ENCODE results near the gene NPHP4.
"Not testable (repeated sequence)": the region's sequence is repeated elsewhere in the genome, so short reads cannot be mapped to it uniquely, and the experiment has no call there.

Gene NPHP4

GRCh38 chr1:5907966-5908365 is 84.3 kb downstream of the NPHP4 start:
- DNase-seq: no peak

DNA sequence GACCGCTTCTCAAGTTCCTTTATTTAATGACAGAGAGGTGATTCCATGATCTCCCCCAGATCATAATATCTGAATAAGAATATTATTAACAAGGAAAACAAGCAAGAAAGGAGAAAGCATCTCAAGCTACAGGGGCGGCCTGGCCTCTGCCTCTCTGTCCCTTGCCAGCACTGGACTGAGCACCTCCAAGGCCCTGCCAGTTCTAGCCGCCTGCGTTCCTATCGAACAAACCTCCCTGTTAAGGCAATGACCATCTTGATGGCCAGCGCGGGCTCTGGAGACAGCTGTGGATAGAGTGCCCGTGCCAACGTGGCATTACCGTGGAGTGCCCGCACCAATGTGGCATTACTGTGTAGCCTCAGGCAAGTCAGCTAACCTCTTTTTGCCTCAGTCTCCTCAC is 84.8 kb downstream of the NPHP4 start:
- DNase-seq: no peak

- DNase-seq: no peak
These were observed 85.3 kb downstream of the NPHP4 start for GRCh38 chr1:5906966-5907365.

DNA sequence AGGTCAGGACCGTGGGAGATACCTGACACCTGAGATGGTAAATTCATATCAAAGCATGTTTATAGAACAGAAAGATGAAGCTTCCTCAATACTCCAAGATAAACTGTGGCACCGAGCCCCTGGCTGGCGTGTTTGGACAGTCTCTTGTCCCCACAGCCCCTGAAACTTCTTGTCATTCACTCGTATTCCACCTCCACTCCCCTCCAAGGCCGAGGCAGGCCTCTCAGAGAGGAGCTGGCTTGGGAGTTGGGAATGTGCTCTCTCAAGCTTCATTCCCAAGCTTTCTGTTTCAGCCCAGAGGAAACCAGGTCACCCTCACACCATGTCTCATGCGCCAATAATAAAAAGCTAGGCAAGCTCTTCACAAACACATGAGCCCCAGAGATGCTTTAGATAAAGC is 86.1 kb downstream of the NPHP4 start:
- no peak for DNase-seq

DNA sequence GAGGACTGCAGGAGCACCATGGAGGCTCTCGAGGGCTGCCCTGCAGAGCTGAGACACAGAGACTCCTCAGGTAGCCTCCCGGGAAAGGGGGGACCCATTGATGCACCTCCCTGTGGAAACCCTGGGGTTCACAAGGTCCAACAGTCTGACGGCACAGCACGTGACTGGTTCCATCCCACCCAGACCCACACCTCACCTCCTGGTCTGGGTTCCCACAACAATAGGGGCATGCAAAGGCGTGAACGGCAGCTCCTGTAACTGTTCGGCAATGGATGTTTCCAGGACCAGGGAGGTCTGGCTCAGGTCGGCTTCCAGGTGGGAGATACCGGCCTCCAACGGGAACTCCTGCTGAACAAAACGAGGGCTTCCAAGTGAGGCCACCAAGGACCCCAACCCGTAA is 86.8 kb downstream of the NPHP4 start:
- no peak for DNase-seq

DNA sequence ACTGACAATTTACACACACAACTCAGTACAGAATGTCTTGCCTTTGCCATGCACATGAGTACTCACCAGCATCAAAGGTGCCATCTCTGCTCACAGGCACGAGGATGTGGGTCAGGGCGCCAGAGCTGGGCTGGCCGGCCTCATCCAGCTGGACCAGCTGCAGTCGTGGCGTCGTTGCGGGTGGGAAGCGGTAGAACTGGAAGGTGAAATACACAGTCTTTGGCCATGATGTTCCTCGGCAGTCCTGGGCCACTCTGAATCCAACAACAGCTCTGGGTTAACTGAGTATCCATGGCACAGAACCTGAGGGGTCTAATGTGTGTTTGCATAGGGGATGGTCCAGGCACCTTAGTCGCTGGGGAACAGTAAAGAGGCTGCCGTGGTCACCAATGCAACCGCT is 87.7 kb downstream of the NPHP4 start:
- no peak for DNase-seq

GRCh38 chr1:5903680-5904079 is 88.5 kb downstream of the NPHP4 start:
- DNase-seq: no peak

DNA sequence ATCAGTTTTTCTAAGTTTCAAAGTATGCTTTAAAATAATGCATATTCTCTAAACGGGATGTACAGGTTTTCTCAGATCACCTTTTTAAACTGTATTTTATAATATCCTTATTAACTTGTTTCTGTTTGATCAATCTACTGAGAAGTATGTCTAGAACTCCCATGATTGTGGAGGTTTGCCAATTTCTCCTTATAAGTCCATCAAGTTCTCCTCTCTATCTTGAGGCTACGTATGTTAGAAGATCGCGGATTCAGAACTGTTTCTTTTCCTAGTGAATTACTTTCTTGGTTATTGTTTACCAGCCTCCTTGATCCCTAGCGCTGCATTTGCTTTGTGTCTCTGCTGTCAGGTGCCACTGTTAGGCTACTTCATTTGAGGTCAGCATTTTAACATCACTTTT is 89.2 kb downstream of the NPHP4 start:
- no peak for DNase-seq

- DNase-seq: no peak
These were observed 90.4 kb downstream of the NPHP4 start for GRCh38 chr1:5901841-5902240.

DNA sequence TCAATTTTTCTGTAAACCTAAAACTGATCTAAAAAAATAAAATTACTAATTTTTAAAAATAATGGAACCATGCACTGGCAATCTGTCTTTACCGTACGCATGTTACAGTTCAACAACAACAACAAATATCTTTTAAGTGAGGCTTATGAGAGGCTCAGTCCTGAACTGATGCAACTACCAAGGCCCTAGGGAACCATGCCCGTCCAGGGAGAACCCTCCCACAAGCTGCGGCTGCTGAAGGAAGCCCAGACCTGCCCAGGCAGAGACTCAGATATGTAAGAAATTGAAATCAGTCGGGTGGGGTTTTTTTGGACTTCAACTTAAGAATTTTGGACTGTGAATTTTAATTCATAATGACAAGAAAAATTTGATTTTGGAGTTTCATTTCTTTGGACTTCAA is 91.1 kb downstream of the NPHP4 start:
- DNase-seq: no peak

- no peak for DNase-seq
These were observed 94.0 kb downstream of the NPHP4 start for GRCh38 chr1:5898266-5898665.

- no peak for DNase-seq
These were observed 95.2 kb downstream of the NPHP4 start for GRCh38 chr1:5896706-5897660.

DNA sequence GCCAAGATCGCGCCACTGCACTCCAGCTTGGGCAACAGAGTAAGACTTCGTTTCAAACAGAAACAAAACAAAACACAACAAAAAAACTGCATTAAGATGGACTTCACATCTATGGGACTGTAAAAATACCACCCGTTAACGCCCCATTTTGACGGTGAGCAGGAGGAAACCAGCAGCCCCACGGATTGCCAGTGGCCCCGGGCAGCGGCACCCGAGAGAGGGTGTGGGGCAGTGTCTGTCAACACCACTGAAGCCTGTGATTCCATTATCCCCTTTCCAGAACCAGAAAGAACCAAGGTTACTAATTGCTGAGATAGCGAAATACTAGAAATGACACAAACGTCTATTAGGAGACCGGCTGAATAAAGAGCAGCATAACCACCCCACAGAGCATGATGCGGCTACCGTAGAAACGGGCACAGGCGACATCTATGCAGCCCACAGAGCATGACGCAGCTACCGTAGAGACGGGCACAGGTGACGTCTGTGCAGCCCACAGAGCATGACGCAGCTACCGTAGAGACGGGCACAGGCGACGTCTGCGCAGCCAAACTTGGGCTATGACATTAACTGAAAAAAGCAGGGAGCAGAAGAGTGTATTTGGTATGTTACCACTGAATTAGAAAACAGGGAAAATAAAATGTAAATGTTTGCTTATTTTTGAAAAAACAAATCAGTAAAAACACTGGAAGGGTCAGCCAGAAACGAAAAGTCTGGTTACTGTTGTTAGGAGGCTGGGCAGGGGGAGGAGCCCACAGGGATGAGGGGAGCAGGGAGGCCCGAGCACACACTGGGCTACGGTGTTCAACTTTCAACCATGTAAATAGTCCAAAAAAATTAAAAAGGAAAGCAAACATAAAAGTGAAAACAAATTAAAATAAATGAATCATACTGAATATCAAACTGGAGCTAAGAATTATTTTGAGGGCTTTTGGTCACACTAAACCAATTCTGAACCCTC is 96.5 kb downstream of the NPHP4 start:
- no peak for DNase-seq

DNA sequence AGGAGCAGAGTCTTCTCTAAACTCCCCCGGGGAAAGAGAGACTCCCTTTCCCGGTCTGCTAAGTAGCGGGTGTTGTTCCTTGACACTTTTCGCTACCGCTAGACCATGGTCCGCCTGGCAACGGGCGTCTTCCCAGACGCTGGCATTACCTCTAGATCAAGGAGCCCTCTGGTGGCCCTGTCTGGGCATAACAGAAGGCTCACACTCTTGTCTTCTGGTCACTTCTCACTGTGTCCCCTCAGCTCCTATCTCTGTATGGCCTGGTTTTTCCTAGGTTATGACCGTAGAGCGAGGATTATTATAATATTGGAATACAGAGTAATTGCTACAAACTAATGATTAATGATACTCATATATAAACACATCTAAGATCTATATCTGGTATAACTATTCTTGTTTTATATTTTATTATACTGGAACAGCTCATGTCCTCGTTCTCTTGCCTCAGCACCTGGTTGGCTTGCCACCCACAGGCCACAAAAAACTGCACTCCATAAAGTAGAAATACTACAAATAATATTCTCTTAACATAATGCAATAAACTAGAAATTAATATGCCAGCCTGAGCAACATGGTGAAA is 98.4 kb downstream of the NPHP4 start:
- not testable (repeated sequence) for DNase-seq

DNA sequence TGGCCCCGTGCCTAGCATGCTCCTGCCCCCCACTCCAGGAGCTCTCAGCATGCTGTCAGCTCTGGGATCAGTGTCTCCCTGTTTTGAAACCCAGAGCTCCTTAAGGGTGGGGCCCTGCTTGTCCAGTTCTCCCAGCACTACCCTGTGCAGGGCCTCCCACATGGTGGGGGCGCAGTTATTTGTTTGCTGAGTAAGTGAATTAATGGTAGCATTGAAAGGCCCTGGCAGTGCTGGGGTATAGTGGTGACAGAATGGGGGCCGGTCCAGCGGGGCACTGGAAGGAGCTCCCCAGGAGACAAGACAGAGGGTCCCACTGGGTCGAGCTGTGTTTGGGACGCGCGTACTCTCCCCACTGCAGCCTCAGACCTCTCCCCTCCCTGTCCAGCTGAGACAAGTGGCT is 99.9 kb downstream of the NPHP4 start:
- no peak for DNase-seq

GRCh38 chr1:5891736-5892135 is 100.5 kb downstream of the NPHP4 start:
- no peak for DNase-seq

- no peak for DNase-seq
These were observed 101.1 kb downstream of the NPHP4 start for GRCh38 chr1:5891137-5891536.

DNA sequence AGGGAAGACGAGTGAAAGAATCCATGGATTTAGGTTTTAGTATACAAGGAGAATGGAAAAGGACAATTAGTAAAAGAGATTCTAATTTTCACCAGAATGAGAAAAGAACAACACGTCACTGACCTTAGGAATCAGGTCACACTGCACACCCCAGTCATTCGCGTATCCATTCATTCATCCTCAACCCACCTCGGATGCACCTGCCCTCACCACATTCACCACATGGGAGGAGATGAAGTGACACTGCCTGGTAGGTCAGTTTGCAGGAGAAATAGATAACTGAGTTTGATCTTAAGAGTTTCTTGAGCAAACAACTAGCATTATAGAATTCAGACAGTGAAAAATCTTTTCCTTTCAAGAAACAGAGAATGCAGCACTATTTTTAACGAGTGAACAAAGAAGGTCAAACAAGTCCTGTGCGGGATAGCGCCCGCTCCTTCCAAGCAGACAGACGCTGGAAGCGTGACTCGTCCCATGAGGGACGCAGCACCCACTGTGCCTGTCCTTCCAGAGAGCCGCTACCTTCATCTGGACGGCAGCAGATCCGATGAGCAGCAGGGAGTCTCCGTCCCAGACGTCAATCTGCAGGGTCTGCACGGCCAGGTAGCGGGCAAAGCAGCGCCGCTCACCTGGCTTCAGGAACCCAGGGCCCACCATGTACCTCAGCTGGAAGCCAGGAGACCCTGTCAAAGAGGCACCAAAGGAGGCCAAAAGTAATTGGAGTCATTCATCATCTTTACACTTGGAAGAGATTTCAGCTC is 101.7 kb downstream of the NPHP4 start:
- DNase-seq: no peak

- DNase-seq: no peak
These were observed 102.3 kb downstream of the NPHP4 start for GRCh38 chr1:5889901-5890300.

DNA sequence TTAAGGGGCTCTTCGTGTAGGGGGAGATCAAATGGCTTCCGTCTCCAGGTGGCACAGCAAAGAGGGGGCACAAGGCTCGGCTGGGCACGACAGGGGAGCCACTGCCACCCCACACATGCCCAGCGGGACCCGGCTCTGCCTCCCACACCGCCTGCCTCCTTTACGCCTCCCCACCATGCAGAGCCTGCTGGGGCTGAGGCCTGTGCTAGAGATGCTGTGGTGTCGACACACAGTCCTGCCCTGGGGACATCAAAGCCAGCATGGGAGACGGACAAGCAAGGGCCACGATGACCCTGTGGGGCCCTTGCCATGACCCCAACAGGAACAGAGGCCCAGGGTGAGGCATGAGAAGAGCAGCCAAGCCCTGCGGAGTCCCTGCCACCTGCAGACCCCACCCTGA is 102.8 kb downstream of the NPHP4 start:
- DNase-seq: no peak

DNA sequence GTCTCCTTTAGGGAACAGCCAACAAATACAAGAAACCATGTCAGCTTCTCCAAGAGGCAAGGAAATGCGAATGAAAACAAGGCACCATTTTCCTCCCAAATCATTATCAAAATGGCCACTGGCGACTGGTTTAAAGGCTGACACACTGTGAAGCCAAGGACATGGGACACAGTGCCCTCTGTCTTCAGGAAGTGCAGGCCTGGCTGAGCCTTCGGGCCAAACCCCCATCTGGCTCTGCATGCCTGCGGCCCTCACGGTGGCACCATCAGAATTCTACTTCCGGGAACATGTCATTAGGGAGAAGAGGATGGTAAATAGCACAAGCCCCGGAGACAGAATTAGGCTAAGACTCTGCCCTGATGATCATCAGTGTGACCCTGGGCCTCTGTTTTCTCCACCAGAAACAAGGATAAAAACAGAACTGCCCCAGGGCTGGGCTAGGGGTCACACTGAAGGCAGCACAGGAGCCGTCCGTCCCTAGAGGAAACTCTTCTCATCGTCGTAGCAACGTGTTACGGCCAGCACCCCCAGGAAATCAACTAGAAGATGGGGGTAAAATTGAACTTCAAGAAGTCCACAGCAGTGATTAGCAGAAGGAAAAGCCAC is 103.5 kb downstream of the NPHP4 start:
- DNase-seq: no peak

DNA sequence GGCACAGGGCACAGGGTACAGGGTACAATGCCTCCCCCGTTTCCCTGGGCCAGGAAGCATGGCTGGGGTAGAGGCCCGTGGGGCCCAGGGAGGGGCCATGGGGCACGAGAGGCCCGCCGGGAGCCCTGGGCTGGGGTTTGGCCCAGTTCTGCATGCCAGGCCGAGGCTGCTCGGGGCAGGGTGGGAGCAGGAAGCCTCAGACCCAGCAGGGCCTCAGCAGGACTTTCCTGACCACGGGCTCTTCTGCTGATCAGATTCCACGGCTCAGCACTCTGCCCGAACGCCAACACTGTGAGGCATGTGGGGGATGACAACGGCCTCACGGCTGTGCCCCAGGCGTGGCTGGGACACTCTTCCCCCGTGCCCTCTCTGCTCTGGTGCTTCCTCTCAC is 104.3 kb downstream of the NPHP4 start:
- no peak for DNase-seq
